ENCODE measurements around the gene MYO1E. TPM values are rescaled to one million over a fixed set of nuclear protein-coding genes. Genes with fewer than 3 reads are reported as not detected.
"Not testable (repeated sequence)": the region's sequence is repeated elsewhere in the genome, so short reads cannot be mapped to it uniquely, and the experiment has no call there.

The MYO1E gene
- polyA plus RNA-seq, 3 donors = 140 to 193 (median 176) TPM

DNA sequence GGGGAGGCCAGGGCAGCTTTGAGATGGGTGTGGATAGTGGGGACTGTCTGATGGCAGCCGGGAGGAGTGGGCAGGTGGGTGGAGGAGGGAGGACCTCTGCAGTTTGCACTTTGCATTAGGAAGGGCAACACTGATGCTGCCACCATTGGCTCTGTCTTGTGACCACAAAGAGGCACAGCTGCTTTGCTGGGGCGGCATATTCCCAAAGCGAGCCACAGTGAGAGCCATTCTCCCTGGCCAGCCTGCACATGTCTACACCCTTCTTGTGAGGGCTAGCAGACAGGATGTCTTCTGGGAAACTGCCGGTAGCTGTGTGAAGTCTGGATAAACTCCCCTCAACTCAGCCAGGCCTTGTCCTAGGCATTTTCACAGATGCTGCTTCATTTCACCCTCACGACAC is 229.4 kb downstream of the MYO1E start:
- no peak for DNase-seq (ENCODE audit: extremely low read depth in 1 of 11, low read depth in 9 of 11, low spot score in 4 of 11)

DNA sequence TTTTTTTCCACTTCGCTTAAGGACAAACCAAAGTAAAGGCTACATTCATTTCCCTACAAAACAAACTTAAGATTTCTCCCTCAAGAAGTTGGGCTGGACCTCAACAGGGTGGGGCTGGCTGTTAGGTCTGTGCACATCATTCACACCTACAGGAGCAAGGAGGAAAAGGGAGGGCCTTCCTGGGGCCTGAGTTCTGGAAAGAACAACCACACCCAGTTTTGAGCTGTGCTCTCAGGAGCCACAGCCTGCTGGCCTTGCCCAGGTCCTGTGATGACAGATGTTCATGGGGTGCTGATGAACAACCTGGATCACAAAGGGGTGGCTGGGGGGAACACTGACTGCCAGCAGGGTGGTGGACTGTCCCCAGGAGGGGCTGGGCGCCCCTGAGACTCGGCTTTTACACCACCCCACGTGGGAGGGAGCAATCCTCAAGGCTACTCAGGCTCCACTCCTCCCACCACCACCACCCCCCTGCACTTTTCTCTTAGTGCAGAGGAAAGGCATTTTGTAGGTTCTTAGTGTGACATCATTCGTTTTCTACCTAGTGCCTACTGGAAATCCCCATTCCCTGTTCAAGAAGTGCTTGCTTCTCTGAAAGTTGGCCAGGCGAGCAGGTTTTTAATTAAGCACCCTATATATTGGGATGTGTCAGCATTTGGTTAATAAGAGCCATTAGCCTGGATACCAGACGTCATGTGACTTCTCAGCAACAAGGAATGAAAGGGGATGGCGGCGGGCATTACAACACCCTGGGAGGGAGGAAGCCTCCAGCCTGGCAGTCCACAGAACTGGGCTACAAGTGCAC is 232.0 kb downstream of the MYO1E start:
- no peak for DNase-seq (ENCODE audit: extremely low read depth in 1 of 11, low read depth in 9 of 11, low spot score in 4 of 11)

DNA sequence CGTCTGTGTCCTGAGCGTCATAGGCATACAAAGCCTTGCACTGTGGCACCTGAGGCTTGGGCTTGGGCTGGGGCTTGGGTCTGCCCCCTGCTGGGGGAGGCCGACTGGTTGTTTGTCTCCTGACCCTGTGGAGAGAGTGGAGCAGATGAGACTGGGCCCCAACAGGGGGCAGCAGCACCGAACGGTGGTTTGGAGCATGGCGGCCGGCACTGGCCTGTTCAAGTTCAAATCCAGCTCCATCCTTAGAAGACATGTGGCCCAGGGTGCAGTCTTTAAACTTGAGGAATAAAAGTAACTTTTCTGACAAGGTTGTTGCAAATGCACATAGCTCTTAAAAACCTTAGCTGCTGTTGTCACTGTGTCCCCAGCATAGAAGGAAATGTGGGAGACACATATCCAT is 234.4 kb downstream of the MYO1E start:
- DNase-seq (ENCODE audit: extremely low read depth in 1 of 11, low read depth in 9 of 11, low spot score in 4 of 11) = no peak

DNA sequence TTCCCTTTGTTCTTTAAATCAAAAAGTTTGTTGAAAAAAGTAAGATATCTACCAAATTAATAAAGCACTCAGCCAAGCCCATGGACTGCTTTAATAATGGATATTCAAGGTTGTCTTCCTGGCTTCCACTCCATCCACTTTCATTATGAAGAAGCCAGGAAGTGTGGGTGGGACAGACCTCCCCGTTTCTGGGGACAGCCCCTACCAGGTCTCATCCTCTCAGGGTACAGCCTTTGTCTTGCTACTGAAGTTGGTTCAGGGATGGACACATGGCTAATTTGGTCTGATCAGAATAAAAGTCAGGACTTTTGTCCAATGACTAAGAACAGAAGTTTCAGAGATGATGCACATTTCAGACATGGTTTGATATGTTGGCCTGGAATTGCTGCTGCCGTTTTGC is 235.1 kb downstream of the MYO1E start:
- no peak for DNase-seq (ENCODE audit: extremely low read depth in 1 of 11, low read depth in 9 of 11, low spot score in 4 of 11)

DNA sequence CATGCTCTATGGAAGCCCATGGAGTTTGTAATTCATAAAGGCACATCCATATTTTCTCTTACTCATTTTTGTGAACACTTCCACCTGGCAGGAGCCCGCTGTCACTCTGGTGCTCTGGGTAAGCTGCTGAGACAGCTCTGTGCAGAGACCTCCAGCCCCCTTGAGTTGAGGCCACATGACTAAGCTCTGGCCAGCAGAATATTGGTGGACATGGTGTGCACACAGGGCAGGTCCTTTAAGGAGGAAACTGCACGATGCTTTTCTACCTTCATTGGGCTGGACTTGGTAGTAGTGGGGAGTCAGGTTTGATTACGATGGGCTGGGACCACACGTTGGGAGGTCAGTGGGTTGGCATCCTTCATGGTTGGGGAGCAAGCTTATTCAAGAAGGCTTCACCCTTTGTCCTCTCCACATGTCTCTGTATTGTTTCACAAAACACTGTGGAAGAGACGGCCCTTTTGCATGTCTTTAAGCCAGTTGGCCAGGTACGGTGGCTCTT is 238.7 kb downstream of the MYO1E start:
- DNase-seq (ENCODE audit: extremely low read depth in 1 of 11, low read depth in 9 of 11, low spot score in 4 of 11) = no peak

DNA sequence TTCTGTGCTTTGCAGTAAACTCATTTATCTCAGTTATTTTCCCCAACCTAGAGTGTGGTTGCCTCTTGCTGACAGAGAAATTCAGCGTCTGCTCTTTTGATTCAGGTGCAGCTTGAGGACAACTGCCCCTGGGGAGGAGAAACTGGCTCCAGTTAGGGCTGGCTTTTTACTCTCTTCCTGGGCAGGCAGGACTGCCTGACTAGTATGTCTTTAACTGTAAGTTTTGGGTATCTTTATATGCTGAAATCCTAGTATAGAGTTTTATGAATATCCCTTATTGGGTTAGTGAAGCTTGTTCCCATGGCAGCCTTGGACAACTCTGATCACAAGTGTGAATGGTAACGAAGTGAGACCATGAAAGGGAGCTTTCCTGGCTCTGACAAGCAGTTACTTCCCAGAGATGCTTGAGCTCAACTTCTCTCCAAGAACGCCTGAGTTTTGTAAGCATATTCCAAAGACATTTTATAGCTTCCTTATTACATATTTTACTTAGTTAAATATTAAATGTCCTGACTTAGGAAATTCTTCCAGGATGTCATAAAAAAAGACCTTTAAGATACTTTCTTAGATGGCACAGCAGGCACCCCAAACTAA is 240.6 kb downstream of the MYO1E start:
- no peak for DNase-seq (ENCODE audit: extremely low read depth in 1 of 11, low read depth in 9 of 11, low spot score in 4 of 11)

DNA sequence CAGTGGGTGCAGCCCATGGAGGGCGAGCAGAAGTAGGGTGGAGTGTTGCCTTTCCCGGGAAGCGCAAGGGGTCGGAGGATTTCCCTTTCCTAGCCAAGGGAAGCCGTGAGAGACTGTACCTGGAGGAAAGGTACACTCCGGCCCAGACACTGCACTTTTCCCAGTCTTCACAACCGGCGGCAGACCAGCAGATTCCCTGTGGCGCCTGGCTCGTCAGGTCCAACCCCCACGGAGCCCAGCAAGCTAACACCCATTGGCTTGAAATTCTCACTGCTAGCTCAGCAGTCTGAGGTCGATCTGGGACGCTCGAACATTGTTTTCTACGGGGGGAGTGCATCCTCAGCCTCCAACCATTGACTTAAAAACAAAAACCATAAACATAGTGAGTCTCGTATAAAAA is 241.2 kb downstream of the MYO1E start:
- DNase-seq (ENCODE audit: extremely low read depth in 1 of 11, low read depth in 9 of 11, low spot score in 4 of 11) = no peak

DNA sequence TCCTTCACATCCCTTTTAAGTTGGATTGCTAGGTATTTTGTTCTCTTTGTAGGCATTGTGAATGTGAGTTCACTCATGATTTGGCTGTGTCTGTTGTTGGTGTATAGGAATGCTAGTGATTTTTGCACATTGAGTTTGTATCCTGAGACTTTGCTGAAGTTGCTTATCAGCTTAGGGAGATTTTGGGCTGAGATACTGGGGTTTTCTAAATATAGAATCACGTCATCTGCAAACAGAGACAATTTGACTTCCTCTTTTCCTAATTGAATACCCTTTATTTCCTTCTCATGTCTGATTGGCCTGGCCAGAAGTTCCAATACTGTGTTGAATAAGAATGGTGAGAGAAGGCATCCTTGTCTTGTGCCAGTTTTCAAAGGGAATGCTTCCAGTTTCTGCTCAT is 245.4 kb downstream of the MYO1E start:
- not testable (repeated sequence) for DNase-seq (ENCODE audit: extremely low read depth in 1 of 11, low read depth in 9 of 11, low spot score in 4 of 11)

DNA sequence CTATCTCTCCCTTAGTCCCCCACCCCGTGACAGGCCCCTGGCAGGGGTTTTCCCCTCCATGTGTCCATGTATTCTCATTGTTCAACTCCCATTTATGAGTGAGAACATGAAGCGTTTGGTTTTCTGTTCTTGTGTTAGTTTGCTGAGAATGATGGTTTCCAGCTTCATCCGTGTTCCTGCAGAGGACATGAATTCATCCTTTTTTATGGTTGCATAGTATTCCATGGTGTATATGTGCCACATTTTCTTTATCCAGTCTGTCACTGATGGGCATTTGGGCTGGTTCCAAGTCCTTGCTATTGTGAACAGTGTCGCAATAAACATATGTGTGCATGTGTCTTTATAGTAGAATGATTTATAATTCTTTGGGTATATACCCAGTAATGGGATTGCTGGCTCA is 247.0 kb downstream of the MYO1E start:
- not testable (repeated sequence) for DNase-seq (ENCODE audit: extremely low read depth in 1 of 11, low read depth in 9 of 11, low spot score in 4 of 11)

DNA sequence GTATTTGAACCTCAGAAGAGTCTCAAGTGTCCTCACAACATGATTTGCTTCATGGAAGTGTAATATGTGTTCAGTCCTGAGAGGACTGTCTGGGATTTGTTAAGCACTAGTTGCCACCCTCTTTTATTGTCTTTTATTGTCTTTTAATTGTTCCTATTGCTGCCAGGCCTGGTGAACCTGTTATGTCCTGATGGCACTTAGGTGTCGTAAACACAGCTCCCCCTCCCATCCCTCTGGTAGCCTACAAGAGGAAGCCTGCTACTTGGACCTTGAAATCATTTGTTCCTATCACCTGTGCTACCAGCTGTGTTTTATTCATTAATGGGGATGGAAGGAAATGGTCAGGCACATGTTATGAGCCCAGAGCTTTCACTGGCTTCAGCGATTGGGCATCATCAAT is 248.4 kb downstream of the MYO1E start:
- no peak for DNase-seq (ENCODE audit: extremely low read depth in 1 of 11, low read depth in 9 of 11, low spot score in 4 of 11)

DNA sequence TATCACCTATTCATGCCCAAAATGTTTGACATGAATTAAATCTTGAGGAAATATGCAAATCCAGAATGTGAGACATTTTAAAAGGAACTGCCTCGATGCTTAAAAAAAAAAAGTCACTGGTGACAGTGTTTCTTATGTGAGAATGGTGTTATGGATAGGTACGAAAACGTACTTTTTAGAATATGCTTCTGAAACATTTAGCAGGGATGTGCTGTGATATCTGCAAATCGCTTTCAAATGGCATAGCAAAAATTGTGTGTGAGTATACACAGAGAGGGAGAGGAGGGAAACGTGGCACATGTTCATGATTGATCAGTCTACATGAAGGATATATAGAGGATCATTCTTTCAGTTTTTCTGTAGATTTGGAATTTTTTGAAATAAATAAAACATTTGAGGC is 251.7 kb downstream of the MYO1E start:
- no peak for DNase-seq (ENCODE audit: extremely low read depth in 1 of 11, low read depth in 9 of 11, low spot score in 4 of 11)

DNA sequence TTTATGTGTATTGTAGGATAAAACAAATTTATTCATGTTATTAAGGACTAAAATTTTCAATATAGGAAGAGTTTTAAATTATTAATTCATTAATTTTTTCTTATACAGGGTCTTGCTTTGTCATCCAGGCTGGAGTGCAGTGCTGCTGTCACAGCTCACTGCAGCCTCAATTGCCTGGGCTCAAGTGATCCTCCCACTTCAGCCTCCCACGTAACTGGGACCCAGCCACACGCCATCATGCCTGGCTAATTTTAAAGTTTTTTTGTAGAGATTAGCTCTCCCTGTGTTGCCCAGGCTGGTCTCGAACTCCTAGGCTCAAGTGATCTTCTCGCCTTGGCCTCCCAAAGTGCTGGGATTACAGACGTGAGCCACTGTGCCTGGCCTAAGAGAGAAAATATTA is 253.0 kb downstream of the MYO1E start:
- no peak for DNase-seq (ENCODE audit: extremely low read depth in 1 of 11, low read depth in 9 of 11, low spot score in 4 of 11)

DNA sequence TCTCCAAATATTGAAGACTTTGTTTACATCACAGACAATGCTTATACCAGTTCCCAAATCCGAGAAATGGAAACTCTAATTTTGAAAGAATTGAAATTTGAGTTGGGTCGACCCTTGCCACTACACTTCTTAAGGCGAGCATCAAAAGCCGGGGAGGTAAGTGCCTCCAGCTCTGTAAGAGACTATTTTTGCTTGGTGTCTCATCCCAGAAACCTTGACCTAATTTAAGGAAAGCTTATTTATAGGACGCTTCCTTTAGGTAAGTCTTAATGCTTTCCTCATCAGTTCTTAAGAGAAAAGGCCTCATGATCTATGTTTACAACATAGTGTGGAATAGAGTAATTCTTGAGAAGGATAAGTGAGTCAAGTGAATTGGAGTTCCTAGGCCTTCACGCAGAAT is 255.9 kb downstream of the MYO1E start:
- DNase-seq (ENCODE audit: extremely low read depth in 1 of 11, low read depth in 9 of 11, low spot score in 4 of 11) = no peak

DNA sequence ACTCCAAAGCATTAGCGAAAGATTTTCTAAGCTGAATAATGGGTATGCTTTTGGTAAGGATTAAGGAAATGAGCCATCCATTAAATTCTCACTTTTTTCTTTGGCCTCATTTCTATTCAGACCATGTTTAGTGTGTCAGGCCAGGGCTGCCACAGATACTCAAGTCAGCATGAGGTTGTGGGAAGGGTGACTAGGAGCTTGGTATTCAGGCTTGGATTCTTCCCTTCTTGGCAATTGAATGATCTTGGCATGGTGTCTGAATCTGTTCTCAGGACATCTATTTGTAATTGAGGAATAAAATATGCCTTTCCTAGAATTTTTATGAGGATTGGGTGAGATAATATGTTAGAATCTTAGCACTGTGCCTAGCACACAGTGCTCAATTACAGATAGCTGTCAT is 256.5 kb downstream of the MYO1E start:
- no peak for DNase-seq (ENCODE audit: extremely low read depth in 1 of 11, low read depth in 9 of 11, low spot score in 4 of 11)

DNA sequence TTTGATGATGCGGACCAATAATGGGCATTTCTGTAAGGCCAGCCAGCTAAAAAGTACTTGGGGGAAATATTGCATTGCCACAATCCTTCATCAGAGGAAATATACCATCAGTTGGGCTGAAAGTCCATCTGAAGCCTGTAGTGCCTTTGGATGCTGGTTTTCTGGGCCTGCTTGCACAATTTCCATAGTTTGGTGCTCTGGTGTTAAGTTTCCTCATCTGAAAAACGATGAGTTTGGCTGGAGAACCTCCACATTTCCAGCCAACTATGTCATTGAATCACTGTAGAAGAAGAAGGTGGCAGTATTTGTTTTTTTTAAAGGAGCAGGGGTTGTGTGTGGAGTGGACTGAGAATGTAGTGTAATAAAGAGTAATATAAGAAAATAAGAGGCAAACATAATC is 257.6 kb downstream of the MYO1E start:
- no peak for DNase-seq (ENCODE audit: extremely low read depth in 1 of 11, low read depth in 9 of 11, low spot score in 4 of 11)

DNA sequence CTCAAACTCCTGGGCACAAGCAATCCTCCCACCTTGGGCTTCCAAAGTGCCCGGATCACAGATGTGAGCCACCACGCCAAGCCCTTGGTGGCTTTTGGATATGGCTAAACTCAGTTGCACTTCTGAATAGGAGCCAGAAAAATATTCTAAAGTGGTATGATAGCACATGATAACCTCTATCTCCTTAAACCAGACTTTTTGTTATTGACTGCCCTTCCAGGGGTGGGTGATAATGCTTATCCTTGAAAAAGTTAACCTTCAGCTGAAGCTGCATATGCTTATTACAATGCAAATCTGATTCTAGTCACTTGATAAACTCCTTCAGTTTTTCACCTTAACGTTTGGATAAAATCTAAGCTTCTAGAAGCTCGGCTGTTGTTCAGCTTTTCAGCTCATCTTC is 261.4 kb downstream of the MYO1E start:
- DNase-seq (ENCODE audit: extremely low read depth in 1 of 11, low read depth in 9 of 11, low spot score in 4 of 11) = no peak

DNA sequence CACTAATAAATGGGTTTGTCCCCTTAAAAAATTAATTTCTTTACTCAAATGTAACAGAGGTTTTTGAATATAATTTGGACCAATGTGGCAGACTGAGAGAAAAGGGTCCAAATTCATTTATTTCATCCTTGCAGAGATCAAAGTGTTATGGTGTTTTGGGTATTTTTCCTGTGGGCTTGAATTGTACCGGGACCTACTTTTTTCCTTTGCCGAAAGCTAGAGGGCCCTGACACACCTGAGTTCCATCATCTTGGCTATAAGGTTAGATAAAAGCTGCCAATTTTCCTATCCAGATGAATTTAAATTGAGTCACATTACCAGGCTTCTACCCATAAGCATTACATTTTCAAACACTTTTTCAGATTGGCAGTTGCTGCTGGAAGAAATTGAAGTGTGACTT is 266.8 kb downstream of the MYO1E start:
- DNase-seq (ENCODE audit: extremely low read depth in 1 of 11, low read depth in 9 of 11, low spot score in 4 of 11) = peak in 1 of 11 donors; percentile 0

DNA sequence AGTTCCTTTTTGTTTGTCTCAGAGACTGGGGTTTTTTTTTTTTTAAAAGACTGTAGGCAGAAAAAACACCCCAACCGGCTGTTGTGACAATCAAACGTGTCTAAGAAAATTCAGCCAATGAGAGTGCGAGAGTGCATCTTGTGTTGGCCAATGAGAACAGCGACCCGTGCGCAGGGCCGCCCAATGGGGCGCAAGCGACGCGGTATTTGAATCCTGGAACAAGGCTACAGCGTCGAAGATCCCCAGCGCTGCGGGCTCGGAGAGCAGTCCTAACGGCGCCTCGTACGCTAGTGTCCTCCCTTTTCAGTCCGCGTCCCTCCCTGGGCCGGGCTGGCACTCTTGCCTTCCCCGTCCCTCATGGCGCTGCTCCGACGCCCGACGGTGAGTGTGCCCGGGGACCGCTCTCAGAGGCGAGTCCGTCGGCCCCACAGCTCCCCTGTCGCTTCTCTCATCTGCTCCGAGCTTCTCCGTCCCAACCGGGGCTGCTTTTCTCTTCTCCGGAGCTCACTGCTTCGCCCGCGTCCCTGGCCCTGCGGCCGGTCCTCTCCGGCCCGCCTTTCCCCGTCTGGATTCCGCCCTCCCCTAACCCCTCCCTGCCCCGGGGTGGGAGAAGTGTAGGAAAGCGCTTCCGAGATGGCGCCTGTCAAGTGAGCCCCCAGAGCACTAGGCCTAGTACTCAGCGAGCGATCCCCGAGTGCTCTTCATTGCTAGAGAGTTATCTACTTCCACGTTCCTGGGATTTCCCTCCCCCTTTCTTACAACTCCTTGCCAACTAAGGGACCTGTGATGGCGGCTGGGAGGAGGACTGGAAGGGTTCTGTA is 267.5 kb downstream of the MYO1E start, which contains the start of gene CCNB2:
Gene CCNB2, plus strand, starts transcription at position 235 of the 821 bp plus-strand sequence. Its CDS starts 123 bp downstream, at position 358.
- peak; percentile 83 to 94 (median 88) for DNase-seq (ENCODE audit: extremely low read depth in 1 of 11, low read depth in 9 of 11, low spot score in 4 of 11)

DNA sequence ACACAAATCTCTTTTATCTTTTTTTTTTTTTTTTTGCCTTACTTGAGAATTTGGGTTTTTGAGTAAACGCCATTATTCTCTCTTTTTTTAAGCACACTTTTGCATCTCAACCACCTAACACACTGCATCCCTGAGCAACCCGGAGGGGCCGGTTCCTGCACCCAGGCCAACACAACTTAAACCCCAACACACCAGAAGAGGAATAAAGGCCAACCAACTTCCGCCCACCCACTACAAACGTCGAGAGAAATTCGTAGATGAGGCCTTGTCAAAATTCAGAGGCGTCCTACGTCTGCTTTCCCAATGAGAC is 268.1 kb downstream of the MYO1E start:
- DNase-seq (ENCODE audit: extremely low read depth in 1 of 11, low read depth in 9 of 11, low spot score in 4 of 11) = no peak

DNA sequence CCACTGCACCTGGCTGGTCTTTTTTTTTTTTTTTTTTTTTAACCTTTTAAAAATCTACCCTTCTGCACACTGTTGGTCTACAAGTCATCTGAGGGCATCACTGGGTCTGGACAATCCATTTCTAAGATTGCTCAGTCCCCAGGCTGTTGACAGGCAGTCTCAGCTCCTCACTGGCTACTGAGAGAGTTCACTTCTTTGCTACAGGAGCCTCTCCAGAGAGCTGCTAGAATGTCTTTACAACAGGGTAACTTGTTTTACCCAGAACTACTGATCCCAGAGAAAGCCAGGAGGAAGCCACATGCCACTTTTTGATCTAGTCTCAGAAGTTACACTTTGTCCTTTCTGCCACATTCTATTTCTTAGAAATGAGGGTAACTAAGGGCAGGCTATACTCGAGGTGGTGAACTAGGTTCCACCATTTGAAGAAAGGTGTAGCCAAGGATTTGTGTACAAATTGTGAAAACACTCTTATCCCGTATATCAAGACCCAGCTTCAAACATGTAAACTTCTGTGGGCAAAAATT is 273.4 kb downstream of the MYO1E start:
- DNase-seq (ENCODE audit: extremely low read depth in 1 of 11, low read depth in 9 of 11, low spot score in 4 of 11) = no peak

All from renal cortex interstitium (tissue), 11 donors.